ENCODE measurements around the gene LNPK. TPM values are rescaled to one million over a fixed set of nuclear protein-coding genes. Genes with fewer than 3 reads are reported as not detected.
"Not testable (repeated sequence)": the region's sequence is repeated elsewhere in the genome, so short reads cannot be mapped to it uniquely, and the experiment has no call there.

The LNPK gene
- total RNA-seq, 4 donors from 2014 or later = 18.0 to 33.6 (median 25.7) TPM

GRCh38 chr2:175964195-175964594, 37.9 kb downstream of the LNPK start:
- Histone ChIP-seq H3K27ac (no peak overlapping the region), H3K9me3 (no peaks in the 10 kb centered on the region), H3K27me3 (no peaks in the 10 kb centered on the region), H3K4me3 (no peak overlapping the region), H3K4me1 (no peaks in the 10 kb centered on the region), H3K36me3 (peaks cover 0 to 6% (median 0%) of the 10 kb centered on the region in 4 donors)
- no peak for DNase-seq
- intact Hi-C loops (cut with DNase I; ENCODE audit: low total_unique reads) (no loop called here), in situ Hi-C loops (cut with MboI; ENCODE audit: low pct_ligation_motif_present in 1 of 4, low pct_unique_long_range_greater_than_20kb in 1 of 4, low sequenced_read_pairs in 3 of 4) (no loop called here)
- TF ChIP-seq EP300 (IDR thresholded peaks at IDR 0.05; ENCODE audit: low read depth) = no peak
- TF ChIP-seq CTCF (IDR thresholded peaks at IDR 0.05) = peak in 2 of 5 experiments; percentile 16 to 18
- 92 to 98% methylated on average over 4 of the region's 4 CpGs for WGBS, 2 donors (ENCODE audit: low coverage in 1 of 2)

GRCh38 chr2:175963171-175963570, 38.9 kb downstream of the LNPK start:
- H3K27ac ChIP-seq; DNase-seq; H3K27me3 ChIP-seq; H3K4me3 ChIP-seq; H3K36me3 ChIP-seq; intact Hi-C loops (cut with DNase I; ENCODE audit: low total_unique reads); H3K4me1 ChIP-seq; H3K9me3 ChIP-seq; in situ Hi-C loops (cut with MboI; ENCODE audit: low pct_ligation_motif_present in 1 of 4, low pct_unique_long_range_greater_than_20kb in 1 of 4, low sequenced_read_pairs in 3 of 4): not testable (repeated sequence)
- WGBS, 2 donors (ENCODE audit: low coverage in 1 of 2) = 92% methylated on average over 2 of the region's 2 CpGs; no CpG with 5 or more reads in 1 of the 2 donors

- in situ Hi-C loops (cut with MboI; ENCODE audit: low pct_ligation_motif_present in 1 of 4, low pct_unique_long_range_greater_than_20kb in 1 of 4, low sequenced_read_pairs in 3 of 4) = no loop called here
- intact Hi-C loops (cut with DNase I; ENCODE audit: low total_unique reads) = no loop called here
- Histone ChIP-seq H3K4me1 (no peaks in the 10 kb centered on the region), H3K4me3 (no peak overlapping the region), H3K27me3 (no peaks in the 10 kb centered on the region), H3K9me3 (no peaks in the 10 kb centered on the region), H3K36me3 (no peaks in the 10 kb centered on the region), H3K27ac (no peak overlapping the region)
- WGBS, 2 donors (ENCODE audit: low coverage in 1 of 2) = 96% methylated on average over 6 of the region's 6 CpGs; no CpG with 5 or more reads in 1 of the 2 donors
- DNase-seq = no peak
- TF ChIP-seq POLR2A (IDR thresholded peaks at IDR 0.05) = no peak
- no peak for TF ChIP-seq CTCF (IDR thresholded peaks at IDR 0.05)
- TF ChIP-seq POLR2AphosphoS5 (IDR thresholded peaks at IDR 0.05) = no peak
- TF ChIP-seq EP300 (IDR thresholded peaks at IDR 0.05; ENCODE audit: low read depth) = no peak
Measured at GRCh38 chr2:175957845-175958244, 44.2 kb downstream of the LNPK start.

GRCh38 chr2:175955136-175955535, 46.9 kb downstream of the LNPK start:
- no peaks in the 10 kb centered on the region for H3K9me3 ChIP-seq
- no peak for DNase-seq
- H3K27me3 ChIP-seq = no peaks in the 10 kb centered on the region
- peaks cover 0 to 4% (median 0%) of the 10 kb centered on the region in 4 donors for H3K36me3 ChIP-seq
- no peak overlapping the region for H3K27ac ChIP-seq
- 56 to 58% methylated on average over 2 of the region's 2 CpGs for WGBS, 2 donors (ENCODE audit: low coverage in 1 of 2)
- intact Hi-C loops (cut with DNase I; ENCODE audit: low total_unique reads) = no loop called here
- TF ChIP-seq POLR2AphosphoS5 (IDR thresholded peaks at IDR 0.05) (no peak), EP300 (IDR thresholded peaks at IDR 0.05; ENCODE audit: low read depth) (no peak), POLR2A (IDR thresholded peaks at IDR 0.05) (no peak), CTCF (IDR thresholded peaks at IDR 0.05) (no peak)
- no peak overlapping the region for H3K4me3 ChIP-seq
- in situ Hi-C loops (cut with MboI; ENCODE audit: low pct_ligation_motif_present in 1 of 4, low pct_unique_long_range_greater_than_20kb in 1 of 4, low sequenced_read_pairs in 3 of 4) = no loop called here
- no peaks in the 10 kb centered on the region for H3K4me1 ChIP-seq

GRCh38 chr2:175950512-175950911, 51.6 kb downstream of the LNPK start:
- WGBS, 2 donors (ENCODE audit: low coverage in 1 of 2) = 94 to 99% methylated on average over 3 of the region's 3 CpGs
- TF ChIP-seq EP300 (IDR thresholded peaks at IDR 0.05; ENCODE audit: low read depth) = no peak
- DNase-seq = no peak
- Histone ChIP-seq H3K4me1 (peaks cover 0 to 29% (median 4%) of the 10 kb centered on the region in 4 donors), H3K27ac (no peak overlapping the region), H3K9me3 (no peaks in the 10 kb centered on the region), H3K36me3 (peaks cover 0 to 6% (median 2%) of the 10 kb centered on the region in 4 donors), H3K4me3 (no peak overlapping the region), H3K27me3 (no peaks in the 10 kb centered on the region)
- intact Hi-C loops (cut with DNase I; ENCODE audit: low total_unique reads) (no loop called here), in situ Hi-C loops (cut with MboI; ENCODE audit: low pct_ligation_motif_present in 1 of 4, low pct_unique_long_range_greater_than_20kb in 1 of 4, low sequenced_read_pairs in 3 of 4) (no loop called here)
